ENCODE data around the gene EIF4G1. TPM values are rescaled to one million over a fixed set of nuclear protein-coding genes. Genes with fewer than 3 reads are reported as not detected.

Gene EIF4G1
- total RNA-seq, 1 experiment from 2014 or later = 532 TPM

DNA sequence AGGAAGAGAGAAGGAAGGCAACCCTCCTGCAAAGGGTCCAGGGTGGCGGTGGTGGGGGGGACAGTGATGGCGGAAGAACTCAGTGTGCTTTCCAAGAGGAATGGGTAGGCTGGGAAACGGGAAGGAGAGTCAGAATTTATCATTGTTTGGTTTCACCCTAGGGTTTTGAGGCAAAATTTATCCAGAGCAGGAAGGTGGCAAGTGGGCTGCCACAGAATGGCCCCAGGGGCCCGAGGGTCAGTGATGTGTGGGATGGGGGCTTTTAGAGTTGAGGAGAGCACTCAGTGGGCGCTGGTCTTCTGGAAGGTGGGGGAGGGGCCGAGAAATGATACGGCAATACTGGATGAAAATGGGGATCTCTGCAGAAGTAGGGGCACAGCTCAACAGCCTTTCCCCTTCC, 23.6 kb downstream of the EIF4G1 start:
- TF ChIP-seq, protein P1, sequence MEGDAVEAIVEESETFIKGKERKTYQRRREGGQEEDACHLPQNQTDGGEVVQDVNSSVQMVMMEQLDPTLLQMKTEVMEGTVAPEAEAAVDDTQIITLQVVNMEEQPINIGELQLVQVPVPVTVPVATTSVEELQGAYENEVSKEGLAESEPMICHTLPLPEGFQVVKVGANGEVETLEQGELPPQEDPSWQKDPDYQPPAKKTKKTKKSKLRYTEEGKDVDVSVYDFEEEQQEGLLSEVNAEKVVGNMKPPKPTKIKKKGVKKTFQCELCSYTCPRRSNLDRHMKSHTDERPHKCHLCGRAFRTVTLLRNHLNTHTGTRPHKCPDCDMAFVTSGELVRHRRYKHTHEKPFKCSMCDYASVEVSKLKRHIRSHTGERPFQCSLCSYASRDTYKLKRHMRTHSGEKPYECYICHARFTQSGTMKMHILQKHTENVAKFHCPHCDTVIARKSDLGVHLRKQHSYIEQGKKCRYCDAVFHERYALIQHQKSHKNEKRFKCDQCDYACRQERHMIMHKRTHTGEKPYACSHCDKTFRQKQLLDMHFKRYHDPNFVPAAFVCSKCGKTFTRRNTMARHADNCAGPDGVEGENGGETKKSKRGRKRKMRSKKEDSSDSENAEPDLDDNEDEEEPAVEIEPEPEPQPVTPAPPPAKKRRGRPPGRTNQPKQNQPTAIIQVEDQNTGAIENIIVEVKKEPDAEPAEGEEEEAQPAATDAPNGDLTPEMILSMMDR (conservative IDR thresholded peaks at IDR 0.05) = no peak
- peaks cover 10% of the 10 kb centered on the region for H3K23me2 ChIP-seq (ENCODE audit: insufficient read length, low read depth, low read length, poor library complexity, severe bottlenecking)
- H2AFZ ChIP-seq (ENCODE audit: low read length) = no peak overlapping the region
- no CpG with 5 or more reads among the region's 7 CpGs for WGBS (ENCODE audit: extremely low coverage, insufficient read length, low lambda C conversion rate)
- Mint-ChIP-seq H3K4me1 (peaks cover 34 to 37% of the 10 kb centered on the region in 2 experiments), H3K36me3 (ENCODE audit: insufficient read depth in 1 of 3, low read depth in 3 of 3) (peaks cover 22 to 44% (median 29%) of the 10 kb centered on the region in 3 experiments), H3K27ac (peak overlapping the region in 2 of 3 experiments; percentile 6 to 90; a peak in 3 of 7 replicates), H3K4me3 (peak overlapping the region in 1 of 2 experiments; percentile 63; a peak in 4 of 5 replicates), H3K9me3 (no peaks in the 10 kb centered on the region; a peak in 1 of 5 replicates), H3K27me3 (ENCODE audit: low read depth) (no peaks in the 10 kb centered on the region; the same call in 1 of the 2 replicates)
- no peak overlapping the region for H2BK120ac ChIP-seq (ENCODE audit: low read depth, low read length, poor library complexity, severe bottlenecking)
- no peaks in the 10 kb centered on the region for H3K79me1 ChIP-seq (ENCODE audit: insufficient read depth, low read depth, low read length, poor library complexity, severe bottlenecking)
- no peak overlapping the region for H2BK15ac ChIP-seq (ENCODE audit: low read depth, low read length)
- H3K4me1 ChIP-seq (ENCODE audit: insufficient read depth, low read length) = no peaks in the 10 kb centered on the region
- no peak overlapping the region for H3K14ac ChIP-seq (ENCODE audit: insufficient read depth, low read length)
- no peak overlapping the region for H2AK5ac ChIP-seq (ENCODE audit: insufficient read length, low read length)
- no peak overlapping the region for H3K56ac ChIP-seq (ENCODE audit: insufficient read length, low read depth, low read length)
- H3K4ac ChIP-seq (ENCODE audit: low read depth, low read length) = no peak overlapping the region
- H2BK12ac ChIP-seq (ENCODE audit: insufficient read length, low read depth, low read length) = no peak overlapping the region
- H3T11ph ChIP-seq (ENCODE audit: low read length) = no peak overlapping the region
- no peak for DNase-seq
- H3K27me3 ChIP-seq (ENCODE audit: insufficient read depth, low read length) = no peaks in the 10 kb centered on the region
- H2BK5ac ChIP-seq (ENCODE audit: insufficient read length, low read length) = no peak overlapping the region
- H3K23ac ChIP-seq (ENCODE audit: insufficient read length, low read depth, low read length) = no peak overlapping the region
- no peak overlapping the region for H4K5ac ChIP-seq (ENCODE audit: insufficient read length, low read depth, low read length)
- H2BK20ac ChIP-seq (ENCODE audit: low read depth, low read length, poor library complexity, severe bottlenecking) = no peak overlapping the region
- H3K9me3 ChIP-seq (ENCODE audit: control insufficient read depth, low read depth, low read length) = no peaks in the 10 kb centered on the region
- H3K79me2 ChIP-seq (ENCODE audit: insufficient read depth, low read length) = no peaks in the 10 kb centered on the region
- no peak overlapping the region for H3K27ac ChIP-seq (ENCODE audit: insufficient read length, low read depth, low read length)
- no peak overlapping the region for H3K18ac ChIP-seq (ENCODE audit: insufficient read length, low read depth, low read length)
- no peak overlapping the region for H4K8ac ChIP-seq (replicated peaks; ENCODE audit: insufficient read length, low read depth, low read length)
- H4K91ac ChIP-seq (ENCODE audit: insufficient read length, low read depth, low read length) = no peak overlapping the region
- H4K20me1 ChIP-seq (ENCODE audit: control insufficient read depth, insufficient read depth, insufficient read length) = peaks cover 4% of the 10 kb centered on the region
- no peak overlapping the region for H3K4me2 ChIP-seq (ENCODE audit: insufficient read depth, insufficient read length, low read length)
- no peak overlapping the region for H3K9ac ChIP-seq (ENCODE audit: extremely low read depth, insufficient read length, low read length)
